ENCODE data around the gene PVRIG. TPM values are rescaled to one million over a fixed set of nuclear protein-coding genes. Genes with fewer than 3 reads are reported as not detected.
A peak's percentile ranks its signal among the peaks of the same experiment; 100 is the strongest.

Gene PVRIG
- total and polyA plus RNA-seq, 9 of the 15 experiments (the other 6 are each of a cell fraction or from before 2014, with no cell fraction given): 0.16 to 0.64 TPM; not detected in 7

GRCh38 chr7:100190048-100190711, 29.6 kb upstream of the PVRIG start (continued):
- peak; percentile 37 for TF ChIP-seq ASH1L (IDR thresholded peaks at IDR 0.05; ENCODE audit: borderline replicate concordance, low read depth, partially characterized antibody)

GRCh38 chr7:100191775-100192174, 28.0 kb upstream of the PVRIG start:
- no peak for DNase-seq (ENCODE audit: extremely low read depth in 1 of 4, low spot score in 3 of 4)
- Histone ChIP-seq H3K79me2 (ENCODE audit: control insufficient read depth, insufficient read depth, low read length) (no peaks in the 10 kb centered on the region), H3K27ac (ENCODE audit: extremely low read depth, low read depth, low read length) (no peak overlapping the region), H3K4me1 (replicated peaks in 1 of 2; ENCODE audit: control insufficient read depth in 2 of 2, insufficient read depth in 2 of 2, low read length in 2 of 2) (peaks cover 0 to 11% of the 10 kb centered on the region in 2 experiments; a peak in 3 of 5 replicates), H3K9me1 (ENCODE audit: control insufficient read depth, insufficient read depth, low read length) (no peaks in the 10 kb centered on the region), H3K9ac (ENCODE audit: insufficient read depth in 1 of 2, low read depth in 2 of 2, low read length in 2 of 2) (no peak overlapping the region), H3K27me3 (ENCODE audit: control insufficient read depth in 2 of 2, insufficient read depth in 2 of 2, low read length in 2 of 2) (no peaks in the 10 kb centered on the region), H3K9me3 (replicated peaks; ENCODE audit: control insufficient read depth, insufficient read depth, low read depth, low read length) (no peaks in the 10 kb centered on the region), H2AFZ (ENCODE audit: low read depth, low read length) (peak overlapping the region; percentile 57), H3K36me3 (ENCODE audit: control insufficient read depth, insufficient read depth, low read length) (no peaks in the 10 kb centered on the region), H4K20me1 (replicated peaks; ENCODE audit: control insufficient read depth, insufficient read depth, low read length) (no peaks in the 10 kb centered on the region), H3K4me2 (ENCODE audit: insufficient read depth, low read length) (no peak overlapping the region), H3K4me3 (no peak overlapping the region)
- in situ Hi-C loops (cut with MboI): no loop called here
- intact Hi-C loops (cut with micrococcal nuclease): no loop called here
- no peak for FAIRE-seq
- ChIA-PET POLR2A (no interaction called here), CTCF (ENCODE audit: low intra/inter-chr PET ratio) (no interaction called here)
- no peak for ATAC-seq
- no TSS peak for BruUV-seq (replicated peaks)
- 31% methylated on average over 2 of the region's 2 CpGs for WGBS (ENCODE audit: insufficient coverage, low coverage, missing lambda C conversion rate)
- TF ChIP-seq ZNF311 (CRISPR knock-in tag; IDR thresholded peaks at IDR 0.05) (no peak), ZBTB49 (CRISPR knock-in tag; IDR thresholded peaks at IDR 0.05; ENCODE audit: borderline replicate concordance) (no peak), KDM2B (CRISPR knock-in tag; IDR thresholded peaks at IDR 0.05) (no peak), NEUROD1 (IDR thresholded peaks at IDR 0.05; ENCODE audit: borderline replicate concordance, low read depth, low read length, partially characterized antibody) (no peak), MYNN (IDR thresholded peaks at IDR 0.05) (peak; percentile 61; the same call in 1 of the 2 replicates), MYNN (CRISPR knock-in tag; IDR thresholded peaks at IDR 0.05) (no peak)

Measured in K562 (cell line).